Activated naive CD4-positive, alpha-beta T cell (primary cell): ENCODE results near the gene ZNF641.
A peak's percentile ranks its signal among the peaks of the same experiment; 100 is the strongest.
"Not testable (repeated sequence)": the region's sequence is repeated elsewhere in the genome, so short reads cannot be mapped to it uniquely, and the experiment has no call there.

ENCODE experiments used
- DNase-seq, 4 experiments: peaks; one replicate each; lab custom pipeline; 2025; lab: John Stamatoyannopoulos, UW

The ZNF641 gene

DNA sequence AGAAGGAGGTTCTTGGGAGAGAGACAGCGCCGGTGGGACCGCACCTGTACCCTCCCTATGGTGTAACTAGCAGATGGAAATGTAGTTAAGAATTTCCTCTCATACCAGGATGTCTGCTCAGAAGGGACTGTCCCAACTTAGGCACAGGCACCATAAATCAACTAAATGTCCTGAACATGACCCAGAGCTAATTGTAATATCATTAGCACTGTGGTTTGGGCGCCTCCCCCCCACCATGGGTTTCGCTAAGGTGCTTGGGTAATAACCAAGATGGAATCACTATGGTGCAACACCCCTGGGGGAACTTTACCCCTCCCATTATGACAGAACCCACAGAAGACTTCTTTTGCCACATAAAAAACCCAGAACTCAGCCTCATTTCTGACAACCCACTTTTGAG, 15.9 kb downstream of the ZNF641 start:
- no peak for DNase-seq

DNA sequence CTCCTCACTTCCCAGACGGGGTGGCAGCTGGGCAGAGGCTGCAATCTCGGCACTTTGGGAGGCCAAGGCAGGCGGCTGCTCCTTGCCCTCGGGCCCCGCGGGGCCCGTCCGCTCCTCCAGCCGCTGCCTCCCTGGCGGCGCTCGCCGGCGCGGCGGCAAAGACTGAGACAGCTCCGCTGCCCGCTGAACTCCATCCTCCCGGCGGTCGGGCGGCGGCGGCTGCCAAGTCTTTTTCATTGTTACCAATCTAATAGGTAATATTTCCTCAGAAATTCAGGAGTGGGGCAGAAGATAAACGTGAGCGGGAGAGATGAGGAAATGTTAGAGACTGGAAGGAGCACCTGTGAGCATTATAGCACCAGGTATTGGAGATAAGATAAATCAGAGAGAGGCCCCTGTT, 17.0 kb downstream of the ZNF641 start:
- not testable (repeated sequence) for DNase-seq

DNA sequence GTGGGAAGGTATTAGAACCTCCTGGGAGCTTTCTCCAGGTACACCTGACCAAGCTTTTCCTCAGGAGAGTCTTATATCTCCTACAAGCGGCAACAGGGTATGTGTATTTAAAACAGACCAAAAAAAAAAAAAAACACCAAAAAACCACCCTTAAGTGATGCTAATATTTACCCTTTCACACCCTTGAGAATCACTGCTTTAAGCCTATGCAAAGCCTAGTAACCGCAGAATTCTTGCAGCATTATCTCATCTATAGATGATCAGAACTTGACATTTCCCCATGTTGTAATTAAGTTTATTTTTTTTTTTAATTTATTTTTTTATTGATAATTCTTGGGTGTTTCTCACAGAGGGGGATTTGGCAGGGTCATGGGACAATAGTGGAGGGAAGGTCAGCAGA, 19.3 kb downstream of the ZNF641 start:
- no peak for DNase-seq

DNA sequence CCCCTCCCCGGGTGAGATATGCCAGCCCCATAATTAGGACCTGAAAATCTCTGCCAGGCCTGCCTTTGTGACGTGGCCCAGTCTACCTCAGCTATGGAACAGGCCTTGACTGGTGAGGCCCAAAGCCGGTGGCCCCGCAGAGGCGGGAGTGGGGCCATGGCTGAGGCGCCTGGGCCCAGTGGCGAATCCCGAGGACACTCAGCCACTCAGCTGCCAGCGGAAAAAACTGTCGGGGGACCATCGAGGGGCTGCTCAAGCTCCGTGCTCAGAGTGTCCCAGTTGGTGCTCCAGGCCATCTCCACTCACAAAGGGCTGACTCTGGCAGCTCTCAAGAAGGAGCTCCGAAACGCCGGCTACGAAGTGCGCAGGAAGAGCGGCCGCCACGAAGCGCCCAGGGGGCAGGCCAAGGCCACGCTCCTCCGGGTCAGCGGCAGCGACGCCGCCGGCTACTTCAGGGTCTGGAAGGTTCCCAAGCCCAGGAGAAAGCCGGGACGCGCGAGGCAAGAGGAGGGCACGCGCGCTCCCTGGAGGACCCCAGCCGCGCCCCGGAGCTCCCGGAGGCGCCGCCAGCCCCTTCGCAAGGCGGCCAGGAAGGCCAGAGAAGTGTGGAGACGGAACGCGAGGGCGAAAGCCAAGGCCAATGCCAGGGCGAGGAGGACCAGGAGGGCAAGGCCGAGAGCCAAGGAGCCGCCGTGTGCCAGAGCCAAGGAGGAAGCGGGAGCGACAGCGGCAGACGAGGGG, 21.4 kb downstream of the ZNF641 start:
- DNase-seq: no peak

DNA sequence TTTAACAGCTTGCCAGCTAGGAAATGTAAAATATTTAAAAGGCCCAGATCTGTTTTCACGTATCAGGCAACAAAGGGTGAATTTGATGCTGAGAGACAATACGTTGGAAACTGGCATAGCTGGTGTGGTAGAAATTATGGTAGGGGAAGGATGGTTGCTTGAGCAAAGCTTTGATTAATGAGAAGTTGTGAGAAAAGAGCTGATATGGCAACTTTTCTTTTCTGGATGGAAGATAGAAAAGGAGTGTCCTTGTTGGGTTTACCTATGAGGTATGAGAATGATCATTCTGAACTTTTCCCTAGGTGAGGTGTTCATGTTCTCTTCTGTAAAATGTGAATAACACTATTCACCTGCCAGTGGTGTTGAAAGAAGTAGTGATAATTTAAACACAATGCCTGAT, 34.2 kb downstream of the ZNF641 start:
- DNase-seq: no peak

DNA sequence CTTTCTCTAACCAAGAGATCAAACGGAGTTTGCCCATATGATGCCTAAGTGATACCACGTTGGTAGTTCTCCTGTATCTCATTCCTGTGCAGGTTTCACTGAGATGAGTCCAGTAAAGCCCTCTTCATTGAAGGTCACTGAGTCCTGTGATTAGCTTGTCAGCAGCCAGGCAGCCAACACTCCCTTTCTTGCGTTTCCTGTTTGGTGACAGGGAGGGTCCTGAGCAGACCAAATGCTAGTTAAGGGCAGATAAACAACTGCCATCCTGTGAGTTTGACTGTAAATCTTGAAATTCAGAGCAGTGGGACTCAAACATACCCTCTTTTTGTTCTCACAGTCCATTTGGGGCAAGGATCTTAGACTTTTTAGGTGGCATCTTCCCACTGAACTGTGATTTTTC, 39.4 kb downstream of the ZNF641 start:
- no peak for DNase-seq

DNA sequence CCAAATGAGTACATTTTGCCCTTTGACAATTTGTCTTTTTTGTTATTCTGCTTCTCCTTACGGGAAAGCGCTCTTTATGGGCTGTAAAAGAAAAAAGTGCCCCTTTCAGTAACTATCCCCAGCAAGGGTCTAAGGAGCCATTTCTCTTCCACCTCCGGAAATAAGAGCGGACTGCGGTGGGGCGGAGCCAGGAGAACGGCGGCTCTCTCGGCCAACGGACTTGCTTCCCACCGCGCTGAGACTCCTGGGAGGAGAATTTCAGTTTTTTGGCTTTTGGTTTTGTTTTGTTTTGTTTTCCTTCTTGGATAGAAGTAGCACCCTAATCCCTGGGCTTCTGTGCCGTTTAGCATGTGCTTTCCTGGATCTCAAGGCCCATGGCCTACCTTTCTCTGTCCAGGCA, 43.5 kb downstream of the ZNF641 start:
- no peak for DNase-seq

DNA sequence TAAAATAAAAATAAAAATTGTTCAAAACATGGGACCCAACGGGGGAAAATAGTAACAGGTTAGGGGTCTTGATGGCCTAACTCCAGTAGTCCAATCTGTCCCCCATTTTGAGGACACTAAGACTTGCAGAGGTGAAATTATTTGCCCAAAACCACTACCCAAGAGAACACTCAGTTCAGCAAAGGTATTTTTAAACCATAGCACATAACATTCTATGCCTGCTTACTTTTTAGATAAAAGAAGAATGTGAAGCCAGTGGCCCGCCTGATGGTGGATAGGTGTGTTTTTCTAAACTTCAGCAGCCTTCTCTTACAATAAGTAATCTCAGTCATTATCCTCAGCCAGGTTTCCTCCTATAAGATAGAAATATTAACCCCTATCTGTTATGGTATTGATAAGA, 45.5 kb downstream of the ZNF641 start:
- no peak for DNase-seq

DNA sequence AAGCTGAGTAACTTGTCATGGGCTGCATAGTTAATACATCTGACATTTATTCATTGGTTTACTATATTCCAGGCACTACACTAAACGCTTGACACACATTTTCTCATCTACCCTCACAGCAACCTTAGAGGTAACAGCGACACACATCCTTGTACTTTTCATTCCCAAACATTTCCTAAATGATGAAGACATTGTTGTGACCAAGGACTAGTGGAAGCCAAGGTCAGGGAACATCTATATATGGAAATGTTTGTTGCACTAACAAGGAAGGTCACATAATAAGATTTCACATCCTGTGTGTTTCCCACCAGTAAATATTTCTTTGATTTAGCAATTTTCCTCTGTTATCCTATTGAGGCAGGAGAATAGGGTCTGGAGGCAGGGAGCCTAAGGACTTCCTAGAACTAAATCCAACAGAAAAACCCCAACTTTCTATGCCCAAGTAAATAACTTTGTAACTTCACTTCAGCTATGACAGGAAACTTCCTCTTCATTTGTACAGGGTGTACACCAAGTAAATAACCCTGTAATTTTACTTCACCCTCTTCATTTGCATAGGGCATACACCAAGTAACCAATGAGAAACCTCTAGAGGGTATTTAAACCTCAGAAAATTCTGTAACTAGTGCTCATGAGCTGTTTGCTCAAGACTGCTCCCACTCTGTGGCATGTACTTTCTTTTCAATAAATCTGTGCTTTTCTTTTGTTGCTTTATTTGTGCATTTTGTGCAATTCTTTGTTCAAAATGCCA, 48.4 kb downstream of the ZNF641 start:
- no peak for DNase-seq

DNA sequence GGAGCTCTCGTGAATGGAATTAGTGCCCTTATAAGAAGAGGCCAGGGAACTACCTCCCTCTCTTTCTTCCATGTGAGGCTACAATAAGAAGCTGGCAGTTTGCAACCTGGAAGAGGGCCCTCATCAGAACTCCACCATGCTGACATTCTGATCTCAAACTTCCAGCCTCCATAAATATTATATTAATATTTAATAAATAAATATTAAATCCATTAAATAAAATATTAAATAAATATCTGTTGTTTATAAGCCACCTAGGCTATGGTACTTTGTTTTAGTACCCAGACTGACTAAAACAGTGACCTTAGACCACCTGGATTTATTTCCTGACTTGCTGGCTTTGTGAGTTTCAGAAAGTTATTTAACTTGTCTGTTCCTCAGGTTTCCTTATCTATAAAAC, 49.9 kb downstream of the ZNF641 start:
- no peak for DNase-seq

DNA sequence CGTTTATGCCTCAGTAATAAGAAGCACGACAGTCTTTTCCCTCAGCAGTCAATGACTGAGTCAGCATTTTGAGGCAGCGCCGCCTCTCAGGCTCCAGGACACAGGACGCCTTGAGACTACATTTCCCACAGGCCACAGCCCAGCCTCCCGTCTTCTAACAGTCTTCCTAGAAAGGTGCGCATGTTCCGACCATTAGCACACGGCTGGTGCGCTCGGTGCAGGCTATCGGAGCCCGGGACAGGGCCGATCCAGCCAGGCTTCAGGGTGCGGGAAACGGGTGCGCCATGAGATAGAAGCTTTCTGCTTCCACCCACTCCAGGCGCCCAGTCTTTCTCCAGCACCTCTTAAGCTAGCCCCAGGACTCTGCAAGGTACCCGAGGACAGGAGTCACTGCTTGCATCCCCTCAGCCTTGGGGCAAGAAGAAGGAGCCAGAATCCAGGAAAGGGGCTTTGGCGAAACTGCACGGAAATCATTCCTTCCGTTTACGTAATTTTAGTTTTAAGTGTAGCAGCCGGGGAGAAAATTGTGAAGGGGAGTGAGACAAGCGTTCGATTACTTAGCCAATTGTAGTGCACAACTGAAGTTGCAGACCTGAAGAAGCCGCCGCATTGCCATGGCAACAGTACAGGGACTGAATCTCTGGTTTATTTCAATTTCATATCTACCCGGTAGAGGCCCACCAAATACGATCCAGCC, 54.0 kb downstream of the ZNF641 start:
- peak in 2 of 4 experiments; percentile 5 to 11 for DNase-seq

DNA sequence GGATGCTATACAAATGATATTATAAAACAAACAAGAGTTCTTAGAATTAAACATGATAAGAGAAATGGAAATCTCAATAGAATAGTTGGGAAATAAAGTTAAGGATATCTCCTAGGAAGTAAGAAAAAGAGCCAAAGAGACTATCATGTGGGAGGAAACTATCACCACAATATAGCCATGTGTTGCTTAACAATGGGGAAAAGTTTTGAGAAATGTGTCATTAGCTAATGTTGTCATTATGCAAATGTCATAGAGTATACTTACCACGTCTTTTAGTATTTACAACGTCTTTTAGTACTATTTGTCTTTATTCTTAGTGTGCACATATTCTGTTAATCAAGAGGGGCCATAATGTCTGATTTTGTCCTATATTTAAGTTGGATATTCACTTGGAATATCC, 58.7 kb downstream of the ZNF641 start:
- no peak for DNase-seq

DNA sequence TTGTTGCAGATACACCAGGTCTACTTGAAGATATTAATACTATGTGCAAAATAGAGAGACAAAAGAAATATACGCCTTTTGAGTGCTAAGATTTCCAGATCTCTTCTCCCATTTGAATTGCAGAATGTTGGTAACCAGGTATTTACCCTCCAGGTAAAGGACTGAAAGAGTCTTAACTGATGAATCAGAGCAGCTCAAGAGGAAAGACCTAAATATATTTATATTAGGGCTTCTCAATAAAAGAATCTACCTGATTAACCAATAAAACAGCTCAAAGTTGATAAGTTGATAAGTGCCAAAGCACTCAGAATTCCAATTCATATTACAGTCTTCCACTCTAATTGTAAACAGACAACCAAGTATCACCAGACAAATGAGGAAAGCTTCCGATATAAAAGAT, 59.2 kb downstream of the ZNF641 start:
- no peak for DNase-seq

DNA sequence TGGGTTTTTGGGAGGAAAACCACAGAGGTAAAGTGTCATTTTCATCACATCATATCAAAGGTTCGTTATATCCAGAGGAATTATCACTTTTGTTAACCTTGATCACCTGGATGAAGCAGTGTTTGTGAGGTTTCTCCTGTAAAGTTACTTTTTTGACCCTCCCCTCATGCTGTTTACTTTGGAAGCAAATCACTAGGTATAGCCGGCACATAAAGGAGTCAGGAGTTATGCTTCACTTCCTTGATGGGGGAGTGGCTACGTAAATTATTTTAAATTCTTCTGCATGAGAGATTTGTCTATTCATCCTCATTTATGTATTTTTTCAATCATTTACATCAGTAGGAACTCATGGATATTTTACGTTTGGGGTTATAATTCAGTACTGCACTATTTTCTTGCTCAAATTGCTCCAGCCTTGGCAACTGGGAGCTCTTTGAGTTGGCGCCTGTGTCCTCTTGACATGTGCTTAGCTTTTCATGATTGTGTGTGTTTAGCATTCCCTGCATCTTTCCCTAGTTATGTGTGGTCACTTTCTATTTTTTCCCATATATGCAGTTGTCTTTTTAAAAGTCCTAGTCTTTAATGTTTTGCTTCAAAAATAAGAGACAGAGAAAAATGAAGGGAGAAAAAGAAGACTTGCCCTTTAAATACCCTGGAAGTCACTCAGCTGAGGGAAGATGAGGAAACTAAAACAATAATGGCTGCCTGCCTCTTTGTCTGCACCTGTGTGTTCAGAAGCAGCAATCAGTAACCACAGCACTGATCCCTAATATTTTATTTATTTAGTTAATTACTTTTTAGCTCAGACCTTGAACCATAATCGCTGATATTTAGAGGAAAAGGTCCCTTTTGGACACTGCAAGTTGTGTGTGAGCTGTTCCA, 62.1 kb downstream of the ZNF641 start:
- DNase-seq: no peak
